ENCODE measurements around the gene SBF1.

GRCh38 chr22:50408311-50408710, 66.5 kb downstream of the SBF1 start:
- TF ChIP-seq CTCF (IDR thresholded peaks at IDR 0.05) (no peak), POLR2A (IDR thresholded peaks at IDR 0.05) (no peak), EP300 (IDR thresholded peaks at IDR 0.05) (no peak), POLR2AphosphoS5 (IDR thresholded peaks at IDR 0.05) (no peak)

Data from gastroesophageal sphincter (tissue), 3 donors.